Heart left ventricle (tissue), 13 donors: ENCODE results near the gene ABI1.

Experiments
- CTCF ChIP-seq, 12 donors: fragments of 200-600 bp; sonication (generic) in 4 of 12; IDR thresholded peaks; one replicate each; pipeline versions ENCODE4 v1.5.0 to v1.8.0; 2018 to 2022; ENCODE audit warnings: antibody characterized with exemption in 12 of 12, mild to moderate bottlenecking in 5 of 12
- POLR2A ChIP-seq, 2 donors: fragments of 450-650 bp; IDR thresholded peaks; one replicate each; pipeline ENCODE4 v1.6.1; 2017; ENCODE audit warnings: antibody characterized with exemption in 2 of 2, mild to moderate bottlenecking in 2 of 2, moderate library complexity in 2 of 2
- donor health status: ischemic (EF 13 %, LVEDD 7.1; RV severe dilation, severe dysfunction).
- donor health status: DM: no; HTN: yes; CAD: no.
- donor health status: DM: no; HTN: no; CAD: no.
- donor health status: ischemic (EF 25% LVEDD 6.9; RV normal size, moderate dysfunction).
- donor health status: ischemic (EF 25% LVEDD 5.7; RV mildly dilated, moderate dysfunction).
- donor health status: ischemic (EF 35%, LVEDD 5.7; RV mildly dilated, moderate dysfunction).
- donor health status: nonischemic (EF 11% LVEDD 7.7; RV severe dilation, severe dysfunction).
- donor health status: DM: yes; HTN: yes; CAD: no.
- donor health status: PGD.
- donor health status: ischemic (EF 29% LVEDD 5.4; RV normal size, mild dysfunction).
- donor health status: nonischemic (EF 23%, LVEDD 6.1; RV moderate dilation, normal function).

- TF ChIP-seq POLR2A (IDR thresholded peaks at IDR 0.05) (no peak), CTCF (IDR thresholded peaks at IDR 0.05) (no peak)
Observed at GRCh38 chr10:26770069-26770468, 90.7 kb downstream of the ABI1 start.
